GM20000 (cell line): ENCODE results near the gene TNNT1.

ENCODE experiments used
- DNase-seq: peaks from one replicate; pipeline ENCODE4 v3.0.0; 2012; ENCODE audit warnings: low spot score
- CTCF ChIP-seq: IDR thresholded peaks from 2 replicates; pipeline ENCODE4 v1.5.1; 2012; ENCODE audit warnings: mild to moderate bottlenecking, control low read depth; ENCODE audit errors: extremely low read depth, missing control alignments

TNNT1 gene

GRCh38 chr19:55146705-55147273 lies 2.2 kb downstream of the TNNT1 start:
- no peak for DNase-seq
- TF ChIP-seq CTCF: no peak

GRCh38 chr19:55146078-55146704 lies 2.8 kb downstream of the TNNT1 start:
- peak; percentile 74 for DNase-seq
- TF ChIP-seq CTCF: peak; percentile 45

GRCh38 chr19:55145232-55145631 lies 3.8 kb downstream of the TNNT1 start:
- no peak for DNase-seq

GRCh38 chr19:55141696-55142095 lies 7.3 kb downstream of the TNNT1 start:
- no peak for DNase-seq
- TF ChIP-seq CTCF: no peak

More at GRCh38 chr19:55145232-55145631, 3.8 kb downstream of the TNNT1 start:
- TF ChIP-seq CTCF: no peak

GRCh38 chr19:55137915-55138314 lies 11.1 kb downstream of the TNNT1 start:
- DNase-seq: no peak
- no peak for TF ChIP-seq CTCF

- no peak for DNase-seq
- no peak for TF ChIP-seq CTCF
Measured at GRCh38 chr19:55136399-55137102, 12.5 kb downstream of the TNNT1 start.

- DNase-seq: no peak
- TF ChIP-seq CTCF: no peak
Measured at GRCh38 chr19:55134736-55135135, 14.3 kb downstream of the TNNT1 start.
